HG02642 (cell line): Measurements from ENCODE around the gene TFEC.
"Not testable (repeated sequence)": the region's sequence is repeated elsewhere in the genome, so short reads cannot be mapped to it uniquely, and the experiment has no call there.

Experiments used
- ATAC-seq: cut with Tn5 transposase; IDR thresholded peaks from one replicate; pipeline ENCODE4 v1.9.1; 2021; ENCODE audit warnings: mild to moderate bottlenecking; ENCODE audit not compliant: unreplicated experiment, poor library complexity

Gene TFEC, protein sequence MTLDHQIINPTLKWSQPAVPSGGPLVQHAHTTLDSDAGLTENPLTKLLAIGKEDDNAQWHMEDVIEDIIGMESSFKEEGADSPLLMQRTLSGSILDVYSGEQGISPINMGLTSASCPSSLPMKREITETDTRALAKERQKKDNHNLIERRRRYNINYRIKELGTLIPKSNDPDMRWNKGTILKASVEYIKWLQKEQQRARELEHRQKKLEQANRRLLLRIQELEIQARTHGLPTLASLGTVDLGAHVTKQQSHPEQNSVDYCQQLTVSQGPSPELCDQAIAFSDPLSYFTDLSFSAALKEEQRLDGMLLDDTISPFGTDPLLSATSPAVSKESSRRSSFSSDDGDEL

DNA sequence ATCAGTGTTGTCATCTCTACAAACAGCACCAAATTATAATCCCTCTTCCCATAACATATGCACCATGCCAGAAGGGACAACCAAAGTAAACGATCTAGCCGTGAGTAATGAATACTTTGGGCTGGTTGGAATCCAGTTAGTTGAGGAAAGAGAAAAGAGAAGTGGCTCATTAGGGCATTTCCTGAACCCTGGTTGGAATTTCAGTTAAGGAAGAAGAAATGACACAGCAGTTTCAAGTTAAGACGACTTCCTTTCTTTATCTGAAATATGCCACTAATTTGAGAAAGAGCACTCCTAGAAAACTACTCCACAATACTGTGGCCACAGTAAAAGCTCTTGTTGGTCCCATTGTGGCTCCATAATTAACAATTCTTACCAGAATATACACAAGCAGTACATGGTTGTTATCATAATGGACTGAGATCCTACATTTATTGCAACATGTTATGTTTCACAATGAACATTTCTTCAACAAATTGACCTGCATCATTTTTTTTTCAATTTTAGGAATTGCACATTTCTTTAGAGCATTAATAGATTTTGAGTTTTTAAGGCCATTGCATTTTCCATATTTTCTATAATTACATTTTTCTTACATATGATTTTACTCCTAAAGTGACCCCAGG, at the start of gene TFEC:
Gene TFEC, minus strand, starts transcription at position 113 of the 626 bp plus-strand sequence. CDS start 46,322 bp downstream, outside the sequence.
- no peak for ATAC-seq

DNA sequence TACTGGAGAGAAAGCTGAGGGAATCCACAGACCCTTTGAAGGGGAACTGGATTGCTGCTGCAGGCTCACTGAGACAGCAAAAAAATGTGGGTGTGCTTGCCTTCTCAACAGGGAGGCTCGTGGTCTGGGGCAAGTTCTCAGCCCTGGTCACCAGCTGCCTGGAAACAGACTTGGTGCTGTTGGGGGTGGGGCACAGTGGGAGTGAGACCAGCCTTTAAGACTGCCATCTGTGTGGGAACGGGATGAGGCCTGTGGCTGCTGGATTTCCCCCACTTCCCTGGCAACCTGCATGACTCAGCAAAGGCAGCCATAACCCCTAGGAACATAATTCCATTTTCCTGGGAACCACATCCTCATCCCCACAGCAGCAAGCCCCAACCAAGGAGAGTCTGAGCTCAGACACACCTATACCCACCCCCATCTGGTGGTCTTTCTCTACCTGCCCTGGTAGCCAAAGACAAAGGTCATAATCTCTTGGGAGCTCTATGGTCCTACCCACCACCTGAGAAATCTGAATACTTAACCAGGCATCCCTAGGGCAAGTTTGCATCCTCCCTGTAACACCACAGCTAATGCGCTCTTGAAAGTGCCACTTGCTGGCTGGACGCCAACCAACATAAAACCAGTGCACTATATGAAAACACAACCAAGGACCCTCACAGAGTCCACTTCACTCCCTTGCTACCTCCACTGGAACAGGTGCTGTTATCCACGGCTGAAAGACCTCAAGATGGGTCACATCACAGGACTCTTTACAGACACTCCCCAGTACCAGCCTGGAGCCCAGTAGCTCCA, 45.0 kb upstream of the TFEC start:
- ATAC-seq, result no peak

DNA sequence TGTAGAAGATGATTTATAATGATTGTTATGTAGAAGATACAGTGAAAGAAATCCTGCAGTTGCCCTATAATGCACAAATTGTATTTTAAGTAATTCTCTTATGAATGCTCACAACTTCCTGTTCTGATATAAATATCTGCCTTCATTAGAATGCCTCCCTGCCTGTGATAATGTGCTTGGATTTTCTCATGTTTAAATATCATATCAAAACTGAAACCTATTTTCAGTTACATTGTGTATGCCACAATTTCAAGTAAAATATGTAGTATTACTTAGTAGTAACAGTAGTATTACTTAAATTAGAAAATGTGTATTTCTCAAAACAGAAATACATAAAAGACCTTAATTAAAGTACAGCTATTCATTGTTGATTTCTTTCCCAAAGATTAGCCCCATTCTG, 41.1 kb upstream of the TFEC start:
- no peak for ATAC-seq

DNA sequence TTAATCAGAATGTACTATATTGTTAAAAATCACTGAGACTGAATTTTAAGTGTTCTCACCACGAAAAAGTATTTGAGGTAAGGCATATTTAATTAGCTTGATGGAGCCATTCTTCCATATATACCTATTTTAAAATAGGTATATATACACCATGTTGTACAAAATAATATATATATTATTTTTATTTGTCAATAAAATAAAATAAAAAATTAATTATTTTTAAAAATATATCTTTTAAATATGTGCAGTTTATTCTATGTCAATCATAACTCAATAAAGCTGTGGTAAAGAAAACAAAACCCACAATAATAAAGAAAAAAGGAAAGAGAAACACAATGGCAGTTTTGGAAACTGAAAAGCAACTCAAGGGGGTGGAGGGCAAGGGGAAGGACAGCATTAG, 33.6 kb upstream of the TFEC start:
- no peak for ATAC-seq

DNA sequence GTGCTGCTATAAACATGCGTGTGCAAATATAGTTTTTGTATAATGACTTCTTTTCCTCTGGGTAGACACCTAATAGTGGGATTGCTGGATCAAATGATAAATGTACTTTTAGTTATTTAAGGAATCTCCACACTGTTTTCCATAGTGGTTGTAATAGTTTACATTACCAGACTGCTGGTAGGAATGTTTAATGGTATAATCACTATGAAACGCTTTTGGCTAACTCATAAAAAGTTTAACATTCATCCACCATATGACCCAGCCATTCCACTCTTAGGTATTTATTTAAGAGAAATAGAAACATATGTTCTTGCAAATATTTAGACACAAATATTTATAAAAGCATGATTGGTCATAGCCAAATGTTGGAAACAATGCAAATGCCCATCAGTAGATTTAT, 32.1 kb upstream of the TFEC start:
- ATAC-seq, result no peak

DNA sequence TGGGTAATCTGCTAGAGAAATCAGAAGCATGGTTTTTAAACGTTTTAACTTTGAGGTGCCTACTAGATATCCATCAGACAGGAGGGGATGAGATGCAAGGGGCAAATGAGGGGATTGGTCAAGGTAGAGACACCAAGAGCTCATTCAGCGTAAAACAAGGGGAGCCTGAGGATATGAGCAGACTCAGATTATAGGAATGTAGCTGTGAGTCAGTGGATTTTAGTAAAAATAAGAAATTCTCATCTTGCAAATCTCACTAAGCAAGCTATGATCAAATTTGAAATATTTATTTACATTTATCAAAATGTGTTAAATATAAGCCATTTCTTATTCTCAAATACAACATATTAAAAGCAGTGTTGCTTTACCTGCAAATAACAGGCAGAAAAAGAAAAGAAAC, 21.4 kb upstream of the TFEC start:
- ATAC-seq, result no peak

DNA sequence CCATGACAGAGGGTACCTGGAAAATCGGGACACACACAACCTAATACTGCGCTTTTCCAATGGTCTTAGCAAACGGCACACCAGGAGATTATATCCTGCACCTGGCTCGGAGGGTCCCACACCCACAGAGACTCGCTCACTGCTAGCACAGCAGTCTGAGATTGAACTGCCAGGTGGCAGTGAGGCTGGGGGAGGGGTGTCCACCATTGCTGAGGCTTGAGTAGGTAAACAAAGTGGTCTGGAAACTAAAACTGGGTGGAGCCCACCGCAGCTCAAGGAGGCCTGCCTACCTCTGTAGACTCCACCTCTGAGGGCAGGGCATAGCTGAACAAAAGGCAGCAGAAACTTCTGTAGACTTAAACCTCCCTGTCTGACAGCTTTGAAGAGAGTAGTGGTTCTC, 16.7 kb upstream of the TFEC start:
- not testable (repeated sequence) for ATAC-seq

DNA sequence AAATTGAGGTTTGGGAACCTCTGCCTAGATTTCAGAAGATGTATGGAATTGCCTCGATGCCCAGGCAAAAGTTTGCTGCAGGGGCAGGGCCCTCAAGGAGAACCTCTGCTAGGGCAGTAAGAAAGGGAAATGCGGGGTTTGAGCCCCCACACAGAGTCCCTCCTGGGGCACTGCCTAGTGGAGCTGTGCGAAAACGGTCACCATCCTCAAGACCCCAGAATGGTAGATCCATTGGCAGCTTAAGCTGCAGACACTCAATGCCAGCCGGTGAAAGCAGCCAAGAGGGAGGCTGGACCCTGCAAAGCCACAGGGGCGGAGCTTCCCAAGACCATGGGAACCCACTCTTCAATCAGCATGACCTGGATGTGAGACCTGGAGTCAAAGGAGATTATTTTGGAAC, 15.0 kb upstream of the TFEC start:
- no peak for ATAC-seq

DNA sequence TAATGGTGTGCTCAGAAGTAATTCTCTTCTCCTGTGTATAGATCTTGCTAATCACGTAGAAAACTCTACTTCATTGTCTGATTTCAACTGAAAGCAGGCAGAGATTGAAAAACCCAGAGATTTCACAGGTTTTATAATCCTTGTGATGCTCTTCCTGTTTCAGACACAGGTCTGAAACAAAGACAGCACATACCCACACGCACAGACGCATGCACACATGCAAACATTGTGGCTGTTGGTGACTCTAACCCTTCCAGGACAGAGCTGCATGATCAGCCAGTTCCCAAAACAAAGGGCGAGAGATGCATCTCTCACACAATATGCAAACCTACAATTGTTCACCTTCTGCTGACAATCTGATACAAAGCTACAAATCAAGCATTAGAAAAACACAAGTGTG, 11.1 kb upstream of the TFEC start:
- ATAC-seq, result peak; percentile 97

DNA sequence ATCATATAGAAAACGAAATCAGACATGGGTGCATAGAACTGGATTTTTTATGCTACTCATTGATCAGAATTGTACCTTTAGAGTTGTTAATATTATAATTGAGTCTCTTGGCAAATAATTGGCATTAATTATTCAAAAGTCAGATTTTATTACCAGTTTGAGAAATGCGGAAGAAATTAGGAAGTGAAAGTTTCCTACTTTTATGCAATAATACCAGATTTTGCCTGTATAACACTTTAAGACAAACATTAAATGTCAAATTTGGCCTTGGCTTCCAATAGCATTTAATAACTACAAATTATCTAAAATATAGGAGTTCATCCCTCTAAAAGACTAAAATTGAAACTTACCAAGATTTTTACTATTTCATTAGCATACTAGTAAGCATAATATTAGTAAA, 6.8 kb upstream of the TFEC start:
- no peak for ATAC-seq

DNA sequence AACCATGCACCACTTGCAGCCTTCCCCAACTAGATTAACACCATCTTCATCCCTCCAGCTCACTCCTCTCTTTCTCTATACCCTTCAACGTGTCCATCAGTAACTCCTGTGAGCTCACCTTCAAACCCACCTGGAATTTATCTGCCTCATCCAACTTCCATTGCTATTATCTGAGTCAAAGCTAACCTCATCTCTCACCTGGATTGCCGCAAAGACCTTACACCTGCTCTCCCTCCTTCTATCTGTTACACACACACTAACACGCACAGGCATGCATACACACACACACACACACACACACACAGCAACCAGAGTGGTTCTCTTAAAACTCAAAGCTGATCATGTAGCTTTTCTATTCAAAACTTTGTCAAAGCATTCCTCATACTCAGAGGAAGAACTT, 3.8 kb upstream of the TFEC start:
- ATAC-seq, result no peak

DNA sequence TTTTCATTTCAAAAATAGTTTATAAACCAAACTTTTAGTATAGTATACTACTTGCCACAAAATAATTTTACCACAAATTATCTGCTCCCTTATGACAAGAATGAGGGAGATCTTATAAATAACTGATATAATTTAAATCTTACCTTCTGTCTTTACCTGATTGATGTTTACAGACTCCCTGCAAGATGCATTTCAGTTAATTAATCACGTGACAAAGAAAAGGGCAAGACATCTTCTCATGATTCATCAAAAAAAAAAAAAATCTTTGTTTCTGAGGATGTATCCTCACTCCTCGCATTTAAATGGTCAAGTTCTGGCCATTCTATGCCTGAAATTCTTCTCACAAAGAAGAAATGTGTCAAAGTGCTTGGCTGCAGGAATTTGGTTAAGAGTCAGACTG, 2.3 kb upstream of the TFEC start:
- ATAC-seq, result no peak

DNA sequence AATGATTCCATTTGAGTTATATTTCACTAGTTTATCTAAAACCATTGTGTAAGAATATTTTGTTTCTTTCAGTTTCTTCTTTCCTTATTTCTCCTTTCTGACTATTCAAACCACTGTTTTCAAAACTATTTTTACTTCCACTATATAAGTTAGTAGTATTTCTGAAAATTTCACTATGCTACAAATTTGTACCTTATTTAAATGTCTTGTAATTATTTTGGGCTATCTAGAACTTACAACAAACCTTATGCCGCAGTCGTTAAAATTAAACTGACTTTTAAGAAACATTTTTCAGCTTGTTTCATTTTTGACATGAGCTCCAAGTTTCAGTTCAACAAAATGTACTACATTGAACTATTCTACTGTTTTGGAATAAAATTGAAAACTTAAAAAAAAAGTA, 1.8 kb downstream of the TFEC start:
- peak; percentile 62 for ATAC-seq

DNA sequence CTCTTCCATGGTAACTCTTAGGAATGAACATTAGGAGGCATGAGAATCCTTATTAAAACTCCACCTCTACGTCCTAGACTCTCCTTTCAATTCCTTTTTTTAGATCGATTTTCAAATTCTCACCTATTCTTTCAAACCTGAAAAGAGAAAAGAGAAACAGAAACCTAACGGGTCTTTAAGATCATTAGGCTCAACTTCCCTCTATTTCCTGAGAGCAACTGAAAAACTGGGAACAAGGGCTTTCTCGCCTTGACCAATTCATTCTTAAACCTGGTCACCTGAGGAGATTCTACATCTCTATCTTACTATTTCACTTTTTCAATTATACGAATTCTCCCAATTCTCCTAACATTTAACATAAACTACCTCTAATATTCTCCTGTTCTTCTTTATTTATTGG, 2.8 kb downstream of the TFEC start:
- ATAC-seq, result no peak

DNA sequence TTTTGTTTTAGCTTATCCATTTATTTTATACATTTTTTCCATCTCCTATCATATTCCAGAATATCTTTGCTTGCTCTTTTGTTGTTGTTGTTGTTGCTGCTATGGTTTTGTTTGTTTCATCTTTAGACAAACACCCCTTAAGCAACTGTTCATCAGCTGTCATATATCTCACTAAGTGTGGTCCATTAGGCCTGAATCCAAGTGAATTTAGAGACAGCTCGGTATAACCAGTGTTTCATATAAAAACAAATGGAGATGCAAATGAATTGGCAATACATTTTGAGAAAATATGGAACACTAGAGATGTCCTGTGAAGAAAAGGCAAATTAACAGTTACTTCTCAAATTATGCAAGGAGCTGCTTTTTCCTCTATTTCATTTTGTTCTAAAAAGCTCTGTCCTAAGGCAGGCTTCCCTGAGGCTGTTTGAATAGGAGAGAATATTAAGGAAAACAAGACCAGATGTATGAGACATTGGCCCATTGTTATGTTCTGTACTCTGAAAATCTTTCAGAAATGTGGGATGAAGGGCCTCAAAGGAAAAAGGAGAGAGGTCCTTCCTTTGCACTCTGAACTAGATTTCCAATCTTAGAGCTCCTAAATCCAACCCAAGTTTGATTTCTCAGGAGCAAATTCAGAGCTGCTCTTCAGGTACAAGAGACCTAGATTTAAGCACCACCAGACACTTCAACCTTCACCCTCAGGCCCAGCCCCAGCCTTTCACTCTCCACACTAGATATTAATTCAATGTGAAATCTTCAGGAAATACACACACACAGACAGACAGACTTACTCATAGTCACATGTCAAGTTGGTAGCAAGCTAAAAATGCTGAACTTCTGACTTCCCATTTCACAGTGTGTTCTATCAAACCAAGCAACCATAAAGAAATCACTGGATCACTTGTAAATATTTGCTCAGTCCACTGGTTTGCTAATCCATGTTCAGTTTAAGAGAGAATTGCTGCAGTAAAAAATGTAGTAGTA, 5.4 kb downstream of the TFEC start:
- no peak for ATAC-seq

DNA sequence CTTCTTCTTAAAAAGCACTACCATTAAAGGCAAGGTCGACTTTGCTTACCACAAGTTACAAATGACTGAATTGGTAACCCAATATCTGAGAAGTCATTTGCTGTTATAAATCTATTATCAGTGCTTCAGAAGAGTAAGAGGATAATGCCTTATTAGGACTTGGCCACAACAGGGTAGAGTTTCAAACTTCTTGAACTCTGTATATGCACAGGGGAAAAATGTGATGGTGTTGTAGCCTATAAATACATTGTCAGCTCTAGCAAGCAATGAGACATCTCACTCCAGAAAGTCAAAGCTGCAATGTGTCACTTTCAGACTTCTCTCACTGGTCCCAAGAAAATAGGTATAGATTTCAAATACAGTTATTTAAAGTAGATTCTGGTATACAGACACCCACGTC, 9.3 kb downstream of the TFEC start:
- ATAC-seq, result peak; percentile 56

DNA sequence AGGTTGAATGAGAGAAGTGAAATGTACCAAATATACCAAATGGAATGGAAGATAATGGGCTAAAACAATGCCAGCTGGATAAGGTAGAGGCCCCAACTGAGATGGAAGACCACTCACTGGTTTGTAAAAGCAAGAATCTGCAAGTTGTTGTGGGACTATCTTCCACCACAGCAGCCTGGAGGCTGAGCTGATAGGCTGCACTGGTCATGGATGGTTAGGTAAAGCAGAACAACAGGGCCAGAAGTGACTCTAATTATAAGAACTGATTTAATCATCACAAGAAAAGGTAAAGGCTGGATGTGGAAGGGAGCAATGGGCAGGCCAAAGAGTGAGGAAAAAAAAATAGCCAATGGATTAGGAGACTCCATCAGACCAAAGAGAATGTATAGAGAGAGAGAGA, 11.8 kb downstream of the TFEC start:
- no peak for ATAC-seq

DNA sequence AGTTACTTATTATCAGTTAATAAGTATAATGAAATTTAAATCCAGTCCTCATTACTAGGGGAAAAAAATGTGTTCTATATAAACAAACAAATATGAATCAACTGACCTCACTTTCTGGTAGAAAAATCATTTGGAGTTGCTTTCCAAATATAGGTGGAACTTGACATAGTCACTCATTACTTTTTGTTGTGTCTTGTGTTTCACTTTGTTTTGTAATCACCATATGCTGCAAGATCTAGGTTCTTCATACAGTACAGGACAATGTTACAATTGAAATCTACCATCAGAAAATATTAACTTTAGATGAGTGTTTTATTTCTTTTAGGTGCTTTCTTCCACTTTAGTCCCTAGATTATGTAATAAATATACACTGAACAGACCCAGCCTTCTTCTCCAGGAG, 16.9 kb downstream of the TFEC start:
- no peak for ATAC-seq

DNA sequence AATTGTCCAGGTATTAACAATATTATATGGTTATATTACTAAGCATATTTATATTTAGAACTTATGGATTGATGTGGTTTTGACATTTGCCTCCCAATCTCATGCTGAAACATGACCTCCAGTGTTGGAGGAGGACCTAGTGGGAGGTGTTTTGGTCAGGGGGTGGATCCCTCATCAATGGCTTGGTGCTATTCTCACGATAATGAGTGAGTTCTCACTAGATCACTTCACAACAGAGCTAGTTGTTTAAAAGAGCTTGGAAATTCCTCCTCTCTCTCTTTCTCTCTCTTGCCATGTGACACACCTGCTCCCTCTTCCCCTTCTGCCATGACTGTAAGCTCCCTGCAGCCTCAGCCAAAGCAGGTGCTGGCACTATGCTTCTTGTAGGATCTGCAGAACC, 19.0 kb downstream of the TFEC start:
- ATAC-seq, result no peak

DNA sequence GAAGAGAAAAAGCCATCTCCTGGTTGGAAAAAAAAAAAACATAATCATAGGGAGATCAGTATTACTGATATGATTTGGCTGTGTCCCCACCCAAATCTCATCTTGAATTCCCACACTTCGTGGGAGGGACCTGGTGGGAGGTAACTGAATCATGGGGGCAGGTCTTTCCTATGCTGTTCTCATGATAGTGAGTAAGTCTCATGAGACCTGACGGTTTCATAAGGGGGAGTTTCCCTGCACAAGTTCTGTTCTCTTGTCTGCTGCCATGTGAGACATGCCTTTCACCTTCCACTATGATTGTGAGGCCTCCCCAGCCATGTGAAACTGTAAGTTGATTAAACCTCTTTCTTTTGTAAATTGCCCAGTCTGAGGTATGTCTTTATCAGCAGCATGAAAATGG, 25.8 kb downstream of the TFEC start:
- ATAC-seq, result not testable (repeated sequence)
